GM21717 (cell line): ENCODE measurements around the gene WDFY4.

Experiments used
- ATAC-seq: cut with Tn5 transposase; IDR thresholded peaks from one replicate; pipeline ENCODE4 v1.9.1; 2021; ENCODE audit warnings: mild to moderate bottlenecking, moderate library complexity; ENCODE audit not compliant: unreplicated experiment

Gene WDFY4

GRCh38 chr10:48705401-48705938 is 20.8 kb downstream of the WDFY4 start:
- no peak for ATAC-seq

GRCh38 chr10:48707472-48707871 is 22.8 kb downstream of the WDFY4 start:
- ATAC-seq: no peak

GRCh38 chr10:48708144-48708543 is 23.5 kb downstream of the WDFY4 start:
- no peak for ATAC-seq

- ATAC-seq: no peak
Observed at GRCh38 chr10:48710647-48711275, 26.1 kb downstream of the WDFY4 start.

GRCh38 chr10:48711830-48712229 is 27.2 kb downstream of the WDFY4 start:
- no peak for ATAC-seq

- ATAC-seq: no peak
Observed at GRCh38 chr10:48714088-48714487, 29.4 kb downstream of the WDFY4 start.

- no peak for ATAC-seq
Observed at GRCh38 chr10:48716416-48716815, 31.7 kb downstream of the WDFY4 start.

GRCh38 chr10:48720611-48721010 is 35.9 kb downstream of the WDFY4 start:
- ATAC-seq: no peak

DNA sequence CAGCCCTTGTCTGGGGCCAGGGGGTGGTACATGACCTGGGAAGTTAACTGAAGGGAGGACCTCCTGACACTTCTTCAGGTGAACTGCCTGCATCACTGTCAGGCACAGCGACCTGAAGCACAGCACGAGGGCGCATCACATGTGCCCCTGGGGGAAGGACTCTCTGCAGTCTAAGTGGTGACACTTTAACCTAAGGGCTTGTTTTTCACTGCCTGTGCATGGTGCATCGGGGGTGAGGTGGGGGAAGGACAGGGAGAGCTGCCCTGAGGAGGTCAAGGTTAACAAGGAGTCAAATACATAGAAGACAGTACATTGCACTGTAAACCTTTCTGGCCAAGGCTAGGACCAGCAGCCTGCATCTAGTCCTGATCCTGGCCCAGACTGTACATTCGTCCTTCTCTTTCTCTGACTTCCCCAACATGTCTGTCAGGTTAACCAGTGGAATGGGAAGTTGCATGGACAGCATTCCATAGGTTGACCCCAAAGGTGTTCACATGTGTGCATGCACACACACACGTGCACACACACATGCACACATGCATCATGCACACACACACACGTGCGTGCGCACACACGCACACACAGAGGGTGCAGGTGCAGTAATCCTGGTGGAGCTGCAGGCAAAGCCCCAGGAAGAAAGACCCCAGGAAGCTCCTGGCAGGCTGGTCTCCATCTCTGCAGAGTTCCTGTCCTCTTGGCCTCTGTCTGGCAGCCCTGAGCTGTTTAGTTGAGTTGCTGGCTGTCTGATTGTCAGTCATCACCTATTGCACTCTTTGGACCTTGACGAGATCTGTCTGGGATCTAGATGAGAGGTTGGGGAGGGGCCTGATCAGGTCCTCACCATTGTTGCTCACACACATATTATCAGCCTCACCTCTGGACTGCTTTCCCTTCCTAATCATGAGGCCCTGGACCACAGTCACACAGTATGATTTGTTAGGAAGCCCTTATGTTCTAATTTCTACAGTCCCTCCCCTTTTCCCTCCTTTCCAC is 37.8 kb downstream of the WDFY4 start:
- no peak for ATAC-seq

DNA sequence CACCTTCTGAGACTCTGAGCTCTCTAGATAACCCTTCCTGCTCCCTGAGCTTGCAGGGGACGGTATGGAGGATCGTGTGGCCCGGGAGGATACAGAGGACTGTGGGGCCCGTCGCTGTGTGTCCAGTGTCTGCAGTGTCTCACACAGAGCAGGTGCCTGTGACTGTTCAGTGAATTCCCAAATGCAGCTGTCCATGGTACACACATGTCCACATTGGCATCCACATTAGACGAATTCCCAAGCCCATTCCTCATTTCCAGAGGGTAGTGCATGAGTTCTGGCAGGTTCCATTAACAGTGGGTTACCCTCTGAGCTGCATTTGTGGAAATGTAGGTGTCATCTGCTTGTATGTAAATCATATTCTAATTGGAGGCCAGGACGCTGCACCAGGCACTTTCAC is 39.5 kb downstream of the WDFY4 start:
- no peak for ATAC-seq

- no peak for ATAC-seq
Observed at GRCh38 chr10:48725708-48726107, 41.0 kb downstream of the WDFY4 start.

GRCh38 chr10:48727866-48728265 is 43.2 kb downstream of the WDFY4 start:
- no peak for ATAC-seq

GRCh38 chr10:48729222-48729621 is 44.5 kb downstream of the WDFY4 start:
- no peak for ATAC-seq

GRCh38 chr10:48729941-48730457 is 45.3 kb downstream of the WDFY4 start:
- ATAC-seq: no peak

- no peak for ATAC-seq
Observed at GRCh38 chr10:48731141-48731540, 46.5 kb downstream of the WDFY4 start.

DNA sequence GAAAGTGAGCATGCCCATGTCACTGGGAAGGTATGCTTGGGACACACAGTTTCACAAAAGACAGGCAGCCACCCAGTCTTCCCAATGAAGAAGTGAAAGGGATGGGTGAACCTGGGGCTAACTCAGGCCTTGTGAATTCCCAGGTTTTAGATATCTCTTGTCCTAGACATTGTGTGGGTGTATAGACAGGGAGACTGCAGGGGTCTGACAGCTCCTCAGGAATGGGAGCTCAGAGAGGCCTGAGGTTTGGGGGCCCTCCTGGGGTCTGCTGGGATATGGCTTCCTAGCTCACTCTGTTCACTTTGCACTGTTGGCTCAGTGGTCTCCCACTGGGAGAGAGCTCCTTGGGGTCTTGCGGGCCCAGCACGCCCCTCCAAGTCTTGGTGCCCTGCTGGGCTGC is 47.0 kb downstream of the WDFY4 start:
- no peak for ATAC-seq

- no peak for ATAC-seq
Observed at GRCh38 chr10:48733329-48733728, 48.7 kb downstream of the WDFY4 start.

DNA sequence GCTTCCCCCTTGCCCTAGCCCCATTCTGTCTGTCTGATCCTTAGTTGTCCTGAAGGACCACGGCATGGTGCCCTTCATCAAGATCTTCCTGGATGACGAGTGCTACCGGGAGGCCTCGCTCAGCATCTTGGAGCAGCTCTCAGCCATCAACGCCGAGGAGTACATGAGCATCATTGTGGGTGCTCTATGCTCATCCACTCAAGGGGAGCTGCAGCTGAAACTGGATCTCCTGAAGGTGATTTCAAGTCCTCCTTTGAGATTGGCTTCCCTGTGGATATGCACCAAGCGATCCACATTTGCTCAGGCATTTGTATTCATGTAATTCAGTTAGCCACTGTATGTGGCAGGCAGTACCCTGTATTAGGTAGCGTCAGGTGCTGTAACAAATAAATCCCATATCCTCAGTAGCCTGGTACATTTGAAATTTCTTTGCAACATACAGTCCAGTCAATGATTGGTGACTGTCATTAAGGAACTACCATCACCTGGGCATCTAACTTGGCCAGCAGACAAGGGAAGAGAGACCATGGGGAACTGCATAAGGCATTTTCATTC is 51.2 kb downstream of the WDFY4 start:
- ATAC-seq: no peak

DNA sequence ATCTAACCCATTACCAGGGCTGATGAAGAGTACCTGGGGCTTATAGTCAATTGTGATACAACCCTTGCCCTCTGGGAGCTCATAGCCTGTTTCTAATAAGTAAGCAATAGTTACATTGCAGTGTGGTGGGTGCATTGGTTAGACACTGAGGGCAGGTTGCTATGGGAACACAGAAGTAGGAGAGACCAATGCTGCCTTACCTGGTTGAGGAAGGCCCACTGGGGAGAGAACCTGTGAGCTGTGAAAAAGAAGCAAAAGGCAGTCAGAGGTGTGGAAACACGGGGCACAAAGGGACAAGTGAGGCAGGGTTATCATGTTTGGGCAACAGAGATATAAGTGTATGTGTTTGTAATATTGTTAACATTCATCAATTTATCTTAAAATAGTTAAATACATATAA is 51.9 kb downstream of the WDFY4 start:
- ATAC-seq: no peak

DNA sequence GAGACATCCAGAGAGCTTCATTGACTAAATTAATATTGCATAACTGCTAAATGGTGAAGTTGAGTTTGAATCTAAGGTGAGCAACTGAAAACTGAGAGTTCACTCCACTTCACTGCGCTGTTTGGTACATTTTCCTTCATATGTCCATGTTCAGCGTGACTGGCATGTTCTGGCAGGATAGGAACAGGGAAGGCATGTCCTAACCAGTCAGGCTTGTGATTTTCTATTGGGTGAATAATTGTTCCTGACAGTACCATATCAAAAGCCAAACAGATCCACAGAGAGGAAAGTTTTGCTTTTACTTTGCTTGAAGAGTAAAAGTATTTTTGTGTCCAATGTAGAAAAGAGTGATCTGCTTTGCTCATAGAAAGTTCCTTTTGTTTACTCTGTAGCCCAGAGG is 53.2 kb downstream of the WDFY4 start:
- no peak for ATAC-seq

- no peak for ATAC-seq
Observed at GRCh38 chr10:48739170-48739569, 54.5 kb downstream of the WDFY4 start.
